GM12865 (cell line): Measurements from ENCODE around the gene DNAH8.
A peak's percentile ranks its signal among the peaks of the same experiment; 100 is the strongest.

Experiments
- DNase-seq: peaks from one replicate; pipeline ENCODE4 v3.0.0; 2010; ENCODE audit warnings: low read depth
- H3K4me3 ChIP-seq: 2 replicates; pipeline ENCODE4 v1.5.1; 2011; ENCODE audit warnings: mild to moderate bottlenecking, low read depth, low read length, control low read depth
- CTCF ChIP-seq: IDR thresholded peaks from 2 replicates; pipeline ENCODE4 v1.5.1; 2011; ENCODE audit warnings: low read length, control low read depth, low read depth, inconsistent platforms; ENCODE audit not compliant: insufficient read depth; ENCODE audit errors: missing control alignments

The DNAH8 gene

GRCh38 chr6:38715016-38715689 is at the start of gene DNAH8:
Gene DNAH8, plus strand, starts transcription at chr6:38715311. Its CDS starts 7,499 bp downstream, at chr6:38722810.
- DNase-seq: no peak
- H3K4me3 ChIP-seq: no peak within 1 kb of the TSS

GRCh38 chr6:38671885-38672467 is 43.1 kb upstream of the DNAH8 start:
- peak; percentile 83 for DNase-seq
- H3K4me3 ChIP-seq: no peak overlapping the region
- peak; percentile 68 for TF ChIP-seq CTCF

More at GRCh38 chr6:38715016-38715689, at the start of gene DNAH8:
- TF ChIP-seq CTCF: no peak

- H3K4me3 ChIP-seq: no peak overlapping the region
- DNase-seq: peak; percentile 19
- no peak for TF ChIP-seq CTCF
Measured at GRCh38 chr6:38673397-38674165, 41.5 kb upstream of the DNAH8 start.

- no peak overlapping the region for H3K4me3 ChIP-seq
- DNase-seq: peak; percentile 31
- no peak for TF ChIP-seq CTCF
Measured at GRCh38 chr6:38676236-38676973, 38.7 kb upstream of the DNAH8 start.

GRCh38 chr6:38676974-38677544 is 38.1 kb upstream of the DNAH8 start:
- no peak for TF ChIP-seq CTCF
- no peak for DNase-seq
- H3K4me3 ChIP-seq: no peak overlapping the region

- no peak overlapping the region for H3K4me3 ChIP-seq
- no peak for DNase-seq
- TF ChIP-seq CTCF: no peak
Measured at GRCh38 chr6:38678178-38678760, 36.8 kb upstream of the DNAH8 start.
